Calu3 (cell line): ENCODE results near the gene HEPHL1. TPM values are rescaled to one million over a fixed set of nuclear protein-coding genes. Genes with fewer than 3 reads are reported as not detected.

Experiments used
- BruUV-seq: library from RNA; stranded (reverse); fragments of 400-500 nt; replicated peaks from 2 replicates; lab custom pipeline; 2021; lab: Mats Ljungman, UMichigan
- CTCF ChIA-PET: fragments of 300-600 bp; sonication (Branson Sonifier 250); formaldehyde crosslinking; loops from one replicate; lab custom pipeline; 2022; ENCODE audit warnings: antibody characterized with exemption; lab: Charles Lee
- DNase-seq: peaks from one replicate; pipeline ENCODE4 v3.0.0; 2022
- H3K27ac Mint-ChIP-seq: one replicate; pipeline ENCODE4 v1.8.0; 2022; ENCODE audit warnings: mixed read lengths; ENCODE audit not compliant: unreplicated experiment
- H3K27me3 Mint-ChIP-seq: one replicate; pipeline ENCODE4 v1.8.0; 2022; ENCODE audit warnings: mixed read lengths; ENCODE audit not compliant: unreplicated experiment
- H3K36me3 Mint-ChIP-seq: one replicate; pipeline ENCODE4 v1.8.0; 2022; ENCODE audit warnings: mild to moderate bottlenecking, moderate library complexity, mixed read lengths; ENCODE audit not compliant: insufficient read depth, unreplicated experiment
- H3K4me1 Mint-ChIP-seq: one replicate; pipeline ENCODE4 v1.8.0; 2022; ENCODE audit warnings: mild to moderate bottlenecking, low read depth, mixed read lengths; ENCODE audit not compliant: unreplicated experiment
- H3K4me3 Mint-ChIP-seq: one replicate; pipeline ENCODE4 v1.8.0; 2022; ENCODE audit warnings: mild to moderate bottlenecking, low read depth, moderate library complexity, mixed read lengths; ENCODE audit not compliant: unreplicated experiment
- H3K9me3 Mint-ChIP-seq: one replicate; pipeline ENCODE4 v1.8.0; 2022; ENCODE audit warnings: low read depth, mixed read lengths; ENCODE audit not compliant: unreplicated experiment
- intact Hi-C: fragments of 100-400 bp; cut with micrococcal nuclease; formaldehyde crosslinking; loops from one replicate; pipeline ENCODE4 v1.10.0; 2022; ENCODE audit not compliant: unreplicated experiment
- total RNA-seq: library from RNA; stranded (reverse); gene quantifications from 2 replicates; pipeline ENCODE4 v1.2.3, GENCODE V29; 2022
- TF ChIP-seq, protein P1 (sequence below): fragments of 200-600 bp; IDR thresholded peaks from one replicate; pipeline ENCODE4 v1.8.0; 2022; ENCODE audit warnings: antibody characterized with exemption; ENCODE audit not compliant: unreplicated experiment

Gene HEPHL1
- total RNA-seq, 1 experiment from 2014 or later, result not detected

GRCh38 chr11:93988455-93988854 is 32.7 kb upstream of the HEPHL1 start:
- H3K4me3 Mint-ChIP-seq, result no peak overlapping the region
- CTCF ChIA-PET, result no interaction called here
- intact Hi-C loops, result no loop called here
- BruUV-seq, result no TSS peak
- H3K9me3 Mint-ChIP-seq, result peaks cover 5% of the 10 kb centered on the region
- no peaks in the 10 kb centered on the region for H3K27me3 Mint-ChIP-seq
- TF ChIP-seq, protein P1, sequence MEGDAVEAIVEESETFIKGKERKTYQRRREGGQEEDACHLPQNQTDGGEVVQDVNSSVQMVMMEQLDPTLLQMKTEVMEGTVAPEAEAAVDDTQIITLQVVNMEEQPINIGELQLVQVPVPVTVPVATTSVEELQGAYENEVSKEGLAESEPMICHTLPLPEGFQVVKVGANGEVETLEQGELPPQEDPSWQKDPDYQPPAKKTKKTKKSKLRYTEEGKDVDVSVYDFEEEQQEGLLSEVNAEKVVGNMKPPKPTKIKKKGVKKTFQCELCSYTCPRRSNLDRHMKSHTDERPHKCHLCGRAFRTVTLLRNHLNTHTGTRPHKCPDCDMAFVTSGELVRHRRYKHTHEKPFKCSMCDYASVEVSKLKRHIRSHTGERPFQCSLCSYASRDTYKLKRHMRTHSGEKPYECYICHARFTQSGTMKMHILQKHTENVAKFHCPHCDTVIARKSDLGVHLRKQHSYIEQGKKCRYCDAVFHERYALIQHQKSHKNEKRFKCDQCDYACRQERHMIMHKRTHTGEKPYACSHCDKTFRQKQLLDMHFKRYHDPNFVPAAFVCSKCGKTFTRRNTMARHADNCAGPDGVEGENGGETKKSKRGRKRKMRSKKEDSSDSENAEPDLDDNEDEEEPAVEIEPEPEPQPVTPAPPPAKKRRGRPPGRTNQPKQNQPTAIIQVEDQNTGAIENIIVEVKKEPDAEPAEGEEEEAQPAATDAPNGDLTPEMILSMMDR, result no peak
- DNase-seq, result no peak
- peaks cover 29% of the 10 kb centered on the region for H3K4me1 Mint-ChIP-seq
- no peaks in the 10 kb centered on the region for H3K36me3 Mint-ChIP-seq
- no peak overlapping the region for H3K27ac Mint-ChIP-seq

GRCh38 chr11:93988912-93989311 is 32.2 kb upstream of the HEPHL1 start:
- intact Hi-C loops, result no loop called here
- no TSS peak for BruUV-seq
- H3K4me1 Mint-ChIP-seq, result peaks cover 29% of the 10 kb centered on the region
- CTCF ChIA-PET, result no interaction called here
- no peak overlapping the region for H3K27ac Mint-ChIP-seq
- H3K4me3 Mint-ChIP-seq, result no peak overlapping the region
- TF ChIP-seq, protein P1, result no peak
- no peaks in the 10 kb centered on the region for H3K36me3 Mint-ChIP-seq
- no peaks in the 10 kb centered on the region for H3K27me3 Mint-ChIP-seq
- H3K9me3 Mint-ChIP-seq, result peaks cover 5% of the 10 kb centered on the region
- no peak for DNase-seq

- no peak for DNase-seq
- Mint-ChIP-seq H3K4me3 (no peak overlapping the region), H3K9me3 (peaks cover 7% of the 10 kb centered on the region), H3K27ac (no peak overlapping the region), H3K36me3 (no peaks in the 10 kb centered on the region), H3K4me1 (no peaks in the 10 kb centered on the region), H3K27me3 (no peaks in the 10 kb centered on the region)
- no TSS peak for BruUV-seq
- intact Hi-C loops, result no loop called here
- CTCF ChIA-PET, result no interaction called here
- TF ChIP-seq, protein P1, result no peak
Observed at GRCh38 chr11:93993747-93994146, 27.4 kb upstream of the HEPHL1 start.

- Mint-ChIP-seq H3K4me1 (no peaks in the 10 kb centered on the region), H3K27ac (no peak overlapping the region), H3K9me3 (peaks cover 10% of the 10 kb centered on the region), H3K4me3 (no peak overlapping the region), H3K27me3 (no peaks in the 10 kb centered on the region), H3K36me3 (no peaks in the 10 kb centered on the region)
- TF ChIP-seq, protein P1, result no peak
- CTCF ChIA-PET, result no interaction called here
- BruUV-seq, result no TSS peak
- intact Hi-C loops, result no loop called here
- DNase-seq, result no peak
Observed at GRCh38 chr11:93997741-93998140, 23.4 kb upstream of the HEPHL1 start.
